AG04449 (cell line): ENCODE results near the gene LGALS9C.
"Not testable (repeated sequence)": the region's sequence is repeated elsewhere in the genome, so short reads cannot be mapped to it uniquely, and the experiment has no call there.

ENCODE experiments used
- CTCF ChIA-PET: fragments of 350-600 bp; formaldehyde crosslinking; extraction: SDS; loops from one replicate; lab custom pipeline; 2021; ENCODE audit warnings: antibody characterized with exemption; lab: Yijun Ruan, JAX
- POLR2A ChIA-PET: fragments of 400-600, 350-600 bp; formaldehyde crosslinking; extraction: SDS; loops from one replicate; lab custom pipeline; 2020; ENCODE audit warnings: antibody characterized with exemption, inconsistent platforms; lab: Yijun Ruan, JAX
- DNase-seq: peaks from one replicate; pipeline ENCODE4 v3.0.0-alpha.2; 2010; ENCODE audit warnings: low read depth, low spot score
- H3K4me3 ChIP-seq: 2 replicates; pipeline ENCODE4 v1.5.1; 2011; ENCODE audit warnings: low read depth, mild to moderate bottlenecking, control low read depth, low read length

LGALS9C gene

DNA sequence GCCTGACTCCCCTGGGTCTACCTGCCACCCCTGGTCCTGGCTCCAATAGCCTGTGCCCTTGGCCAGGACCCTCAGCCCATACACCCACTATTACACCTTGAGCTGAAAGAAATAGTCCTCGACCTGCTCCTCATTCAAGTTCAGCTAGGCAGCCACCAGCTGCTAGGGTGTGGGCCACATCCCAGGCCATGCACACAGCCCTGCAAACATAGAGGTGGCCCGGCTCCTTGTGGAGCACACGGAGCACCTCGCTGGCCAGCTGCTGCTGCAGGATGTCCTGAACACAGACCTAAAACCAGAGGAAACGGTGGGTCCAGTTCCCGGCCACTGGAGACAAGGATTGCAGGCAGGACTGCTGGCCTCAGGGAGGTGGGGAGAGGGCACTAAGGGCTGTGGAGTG is 22.5 kb downstream of the LGALS9C start:
- DNase-seq, CTCF ChIA-PET, H3K4me3 ChIP-seq, POLR2A ChIA-PET: not testable (repeated sequence)

DNA sequence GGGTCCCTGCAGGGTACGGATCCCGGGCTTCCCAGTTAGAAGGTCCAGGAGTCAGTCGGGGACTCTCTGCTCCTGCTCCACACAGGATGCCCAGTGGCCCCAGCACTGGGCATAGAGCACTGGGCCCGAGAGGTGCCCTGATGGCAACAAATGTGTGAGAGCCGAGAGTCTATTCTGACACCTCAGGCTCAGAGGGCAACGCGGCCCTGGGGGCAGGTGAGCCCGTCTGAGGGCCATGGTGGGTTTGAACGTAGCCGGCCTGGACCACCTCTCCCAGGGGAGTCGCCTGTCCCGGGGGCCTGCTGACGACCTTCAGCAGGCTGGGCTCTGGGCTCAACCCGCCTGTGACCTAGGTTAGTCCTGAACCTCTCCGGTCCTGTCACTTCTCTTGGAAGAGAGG is 23.2 kb downstream of the LGALS9C start:
- H3K4me3 ChIP-seq, CTCF ChIA-PET, POLR2A ChIA-PET, DNase-seq: not testable (repeated sequence)

DNA sequence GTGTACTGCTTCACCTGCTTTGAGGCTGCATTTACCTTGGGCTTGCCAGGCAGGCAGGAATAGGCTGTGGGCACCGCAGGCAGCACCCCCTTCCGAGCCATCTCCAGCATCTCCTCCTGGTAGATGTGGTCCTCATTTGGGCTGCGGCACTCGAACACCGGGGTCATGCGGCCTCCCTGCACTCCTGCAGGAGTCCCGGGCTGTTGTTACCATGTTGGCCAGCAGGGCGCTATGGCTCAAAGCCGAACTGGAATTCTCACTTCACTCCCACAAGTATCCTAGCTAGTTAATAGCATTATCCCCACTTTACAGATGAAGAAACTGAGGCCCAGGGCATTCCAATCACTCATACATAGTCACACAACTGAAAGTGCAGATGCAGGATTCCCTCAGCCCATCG is 23.7 kb downstream of the LGALS9C start:
- CTCF ChIA-PET, POLR2A ChIA-PET, H3K4me3 ChIP-seq, DNase-seq: not testable (repeated sequence)

DNA sequence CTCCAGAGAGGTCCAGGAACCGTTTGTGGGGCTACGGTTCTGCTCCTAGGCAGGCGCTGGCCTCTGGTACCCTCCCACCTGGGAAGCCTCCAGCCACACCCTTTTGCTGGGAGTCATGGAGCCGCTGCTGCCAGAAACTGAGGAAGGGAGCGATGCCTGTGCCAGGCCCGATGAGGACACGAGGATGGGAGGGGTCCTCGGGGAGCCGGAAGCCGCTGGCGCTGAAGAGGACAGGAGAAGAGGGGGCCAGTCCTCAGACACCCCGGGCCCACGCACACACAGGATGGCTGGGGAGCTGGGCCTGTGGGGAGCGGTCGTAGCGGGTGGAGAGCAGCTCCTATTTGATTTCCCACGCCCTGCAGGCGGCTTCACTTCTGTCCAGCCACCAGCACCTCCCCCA is 24.2 kb downstream of the LGALS9C start:
- H3K4me3 ChIP-seq, DNase-seq, CTCF ChIA-PET, POLR2A ChIA-PET: not testable (repeated sequence)

DNA sequence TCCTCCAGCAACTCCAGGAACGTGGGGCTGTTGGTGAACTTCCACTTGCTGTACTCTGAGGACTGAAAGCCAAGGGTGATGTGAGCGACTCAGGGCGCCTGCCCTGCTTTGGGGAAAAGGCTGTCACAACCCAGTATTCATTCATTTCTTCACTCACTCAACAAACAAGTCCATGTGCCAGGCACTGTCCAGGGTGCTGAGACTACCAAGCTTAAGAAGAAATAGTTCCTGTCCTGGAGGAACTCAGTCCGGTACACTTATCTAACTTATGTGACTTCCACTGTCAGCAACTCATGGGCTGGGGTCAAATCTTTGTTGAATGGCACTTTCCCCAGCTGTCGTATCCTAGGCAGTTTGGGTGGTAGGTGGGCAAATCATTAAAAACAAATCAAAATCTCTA is 26.6 kb downstream of the LGALS9C start:
- DNase-seq, POLR2A ChIA-PET, H3K4me3 ChIP-seq, CTCF ChIA-PET: not testable (repeated sequence)

DNA sequence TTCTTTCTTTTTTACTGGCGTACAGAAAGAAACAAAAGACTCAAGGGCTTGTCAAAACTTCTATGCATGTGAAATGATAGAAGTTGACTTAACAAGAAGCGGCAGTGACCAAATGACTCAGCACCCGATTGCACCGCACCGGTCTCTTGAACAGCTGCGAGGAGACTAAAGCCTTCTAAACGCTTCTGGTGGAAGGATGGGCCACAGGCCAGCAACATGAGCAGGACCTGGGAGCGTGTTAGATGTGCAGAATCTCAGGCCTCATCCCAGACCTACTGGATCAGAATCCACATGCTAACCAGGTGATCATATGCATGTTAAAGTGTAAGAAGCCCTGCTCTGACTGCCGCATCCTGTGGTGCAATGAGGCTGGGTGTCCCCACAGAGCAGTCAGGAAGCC is 31.1 kb downstream of the LGALS9C start:
- CTCF ChIA-PET, H3K4me3 ChIP-seq, POLR2A ChIA-PET: not testable (repeated sequence)

DNA sequence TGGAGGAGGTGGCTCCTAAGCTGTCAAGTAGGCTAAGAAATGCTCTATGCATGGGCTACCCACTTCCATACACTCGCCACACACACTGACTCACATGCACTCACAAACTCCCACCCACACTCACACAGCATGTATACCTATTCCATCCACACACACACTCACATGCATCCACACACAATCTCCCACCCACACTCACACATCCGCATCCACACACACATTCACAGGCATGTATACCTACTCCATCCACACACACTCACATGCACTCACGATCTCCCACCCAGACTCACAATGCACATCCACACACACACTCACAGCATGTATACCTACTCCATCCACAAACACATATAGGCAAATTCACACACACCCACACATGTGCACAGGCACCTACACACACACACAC is 32.1 kb downstream of the LGALS9C start:
- DNase-seq, CTCF ChIA-PET, H3K4me3 ChIP-seq, POLR2A ChIA-PET: not testable (repeated sequence)

More for the DNA sequence above, 31.1 kb downstream of the LGALS9C start:
- DNase-seq, result not testable (repeated sequence)

DNA sequence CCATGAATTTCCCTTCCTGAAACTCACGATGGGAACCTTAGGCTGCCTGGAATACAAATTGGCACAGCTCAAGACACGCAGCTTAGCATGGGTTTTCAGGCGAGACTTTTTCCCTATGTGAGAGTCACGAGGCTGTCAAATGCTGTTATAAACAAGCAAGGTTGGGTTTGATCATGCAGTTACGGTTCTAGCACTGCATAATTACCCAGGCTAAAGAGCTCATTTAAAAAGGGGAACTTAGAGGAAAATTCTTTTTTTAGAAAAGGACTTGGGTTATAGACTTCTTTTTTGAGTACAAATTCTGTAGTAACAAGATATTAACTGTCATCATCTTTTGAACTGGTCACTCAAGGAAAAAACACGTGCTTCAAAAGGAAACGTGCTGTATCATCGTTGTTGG is 44.5 kb downstream of the LGALS9C start:
- POLR2A ChIA-PET, CTCF ChIA-PET, H3K4me3 ChIP-seq, DNase-seq: not testable (repeated sequence)

DNA sequence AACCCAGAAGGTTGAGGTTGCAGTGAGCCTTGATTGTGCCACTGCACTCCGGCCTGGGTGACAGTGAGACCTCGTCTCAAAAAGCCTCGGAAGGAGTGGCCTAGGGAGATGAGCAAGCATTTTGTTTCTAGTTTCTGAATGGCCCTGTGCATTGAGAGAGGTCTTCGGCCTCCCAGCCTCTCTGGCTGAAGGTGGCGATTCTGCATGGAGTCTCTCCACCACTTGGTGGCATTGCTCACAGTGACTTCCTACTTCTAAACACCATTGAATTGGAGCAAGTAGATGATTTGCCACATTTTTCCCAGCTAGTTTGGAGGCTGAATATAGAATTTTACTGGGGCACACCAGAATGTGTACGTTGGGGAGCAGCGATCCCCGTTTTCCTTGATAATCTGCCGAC is 48.4 kb downstream of the LGALS9C start:
- H3K4me3 ChIP-seq, POLR2A ChIA-PET, CTCF ChIA-PET, DNase-seq: not testable (repeated sequence)

DNA sequence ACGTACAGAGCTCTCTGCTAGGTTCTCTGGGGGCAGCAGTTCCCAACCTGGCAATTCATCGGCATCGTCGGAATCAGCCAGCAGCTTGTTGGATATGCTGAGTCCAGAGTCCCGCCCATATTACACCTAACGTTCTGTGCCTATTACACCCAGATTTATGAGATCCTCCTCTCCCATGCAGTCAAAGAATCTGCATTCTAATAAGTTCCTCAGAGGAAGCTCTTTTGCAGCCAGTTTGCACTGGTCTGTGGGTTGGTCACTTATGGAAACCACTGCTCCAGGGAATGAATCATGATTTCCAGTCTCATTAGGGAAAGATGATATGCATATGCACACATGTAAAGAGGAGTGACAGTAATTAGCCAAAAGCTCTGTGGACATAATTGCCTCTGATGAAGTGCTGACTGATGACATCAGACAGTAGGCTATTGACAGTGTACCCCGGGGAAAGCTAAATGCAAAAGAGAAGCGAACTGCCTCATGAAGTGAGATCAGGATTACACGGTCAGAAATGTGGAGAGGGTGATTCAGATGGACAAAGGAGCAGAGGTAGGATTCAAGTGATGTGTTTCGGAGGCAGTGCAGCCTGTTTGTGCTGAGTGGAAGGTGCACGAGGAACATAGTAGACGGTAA is 49.7 kb downstream of the LGALS9C start:
- DNase-seq, CTCF ChIA-PET, POLR2A ChIA-PET, H3K4me3 ChIP-seq: not testable (repeated sequence)

DNA sequence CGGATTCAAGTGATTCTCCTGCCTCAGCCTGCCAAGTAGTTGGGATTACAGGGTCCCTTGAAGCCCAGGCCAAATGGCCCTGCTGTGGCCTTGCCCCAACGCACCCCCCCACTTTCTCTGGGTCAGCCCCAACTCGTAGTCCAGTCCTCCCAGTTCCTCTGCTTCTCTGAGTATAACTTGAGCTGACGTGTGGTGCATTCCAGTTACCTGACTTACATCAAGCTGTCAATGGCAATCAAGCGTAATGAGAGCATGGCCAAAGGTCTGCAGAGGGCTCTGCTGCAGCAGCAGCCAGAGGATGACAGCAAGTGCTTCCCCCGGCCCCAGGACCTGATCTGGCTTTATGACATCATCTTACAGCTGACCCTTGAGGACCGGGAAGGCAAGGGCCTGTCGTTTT is 50.8 kb downstream of the LGALS9C start:
- POLR2A ChIA-PET, DNase-seq, CTCF ChIA-PET, H3K4me3 ChIP-seq: not testable (repeated sequence)

DNA sequence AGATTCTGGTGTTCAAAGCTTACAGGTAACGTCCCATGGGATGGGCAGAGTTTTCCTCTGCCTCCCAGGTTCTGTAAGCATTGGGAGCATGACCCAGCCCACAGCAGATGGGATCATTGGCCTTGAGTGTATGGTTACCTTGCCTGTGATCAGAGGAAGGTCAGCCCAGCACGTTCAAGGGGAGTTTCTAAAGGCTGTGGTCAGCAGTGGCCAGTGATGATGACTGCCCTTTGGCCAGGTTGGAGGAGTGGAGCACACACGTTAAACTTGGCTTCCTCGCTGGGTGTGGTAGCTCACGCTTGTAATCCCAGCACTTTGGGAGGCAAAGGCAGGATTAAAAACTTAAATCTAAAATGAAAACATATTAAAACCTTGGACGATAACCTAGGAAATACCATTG is 51.8 kb downstream of the LGALS9C start:
- CTCF ChIA-PET, POLR2A ChIA-PET, H3K4me3 ChIP-seq, DNase-seq: not testable (repeated sequence)

DNA sequence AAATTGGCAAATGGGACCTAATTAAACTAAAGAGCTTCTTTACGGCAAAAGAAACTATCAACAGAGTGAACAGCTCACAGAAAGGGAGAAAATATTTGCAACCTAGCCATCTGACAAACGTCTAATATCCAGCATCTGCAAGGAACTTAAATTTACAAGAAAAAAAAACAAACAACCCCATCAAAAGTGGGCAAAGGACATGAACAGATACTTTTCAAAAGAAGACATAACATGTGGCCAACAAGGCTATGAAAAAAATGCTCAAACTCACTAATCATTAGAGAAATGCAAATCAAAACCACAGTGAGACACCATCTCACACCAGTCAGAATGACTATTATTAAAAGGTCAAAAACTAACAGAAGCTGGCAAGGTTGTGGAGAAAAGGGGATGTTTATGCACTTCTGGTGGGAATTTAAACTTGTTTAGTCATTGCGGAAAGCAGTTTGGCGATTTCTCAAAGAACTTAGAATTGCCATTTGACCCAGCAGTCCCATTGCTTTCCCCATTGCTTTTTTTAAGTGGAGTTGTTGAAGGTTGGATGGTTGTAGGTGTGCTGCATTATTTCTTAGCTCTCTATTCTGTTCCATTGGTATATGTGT is 52.4 kb downstream of the LGALS9C start:
- CTCF ChIA-PET, POLR2A ChIA-PET: not testable (repeated sequence)

DNA sequence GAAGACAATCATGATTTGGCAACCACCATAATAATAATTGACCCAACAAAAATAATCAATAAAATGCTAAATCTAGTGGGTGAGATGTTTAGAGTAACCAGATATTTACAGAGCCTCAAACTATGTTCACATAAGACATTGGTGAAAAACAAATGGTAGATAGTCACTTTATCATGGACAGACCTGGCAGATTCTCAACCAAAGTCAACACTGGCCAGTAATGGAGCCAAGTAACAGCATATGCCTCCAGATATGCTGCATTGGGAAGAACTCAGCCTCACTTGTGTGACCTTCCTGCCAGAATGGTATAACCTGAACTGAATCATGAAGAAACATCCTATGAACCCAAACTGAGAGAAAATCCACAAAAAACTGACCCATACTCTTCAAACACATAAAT is 53.8 kb downstream of the LGALS9C start:
- CTCF ChIA-PET, H3K4me3 ChIP-seq, POLR2A ChIA-PET, DNase-seq: not testable (repeated sequence)

More for the DNA sequence above, 52.4 kb downstream of the LGALS9C start:
- H3K4me3 ChIP-seq, DNase-seq: not testable (repeated sequence)

DNA sequence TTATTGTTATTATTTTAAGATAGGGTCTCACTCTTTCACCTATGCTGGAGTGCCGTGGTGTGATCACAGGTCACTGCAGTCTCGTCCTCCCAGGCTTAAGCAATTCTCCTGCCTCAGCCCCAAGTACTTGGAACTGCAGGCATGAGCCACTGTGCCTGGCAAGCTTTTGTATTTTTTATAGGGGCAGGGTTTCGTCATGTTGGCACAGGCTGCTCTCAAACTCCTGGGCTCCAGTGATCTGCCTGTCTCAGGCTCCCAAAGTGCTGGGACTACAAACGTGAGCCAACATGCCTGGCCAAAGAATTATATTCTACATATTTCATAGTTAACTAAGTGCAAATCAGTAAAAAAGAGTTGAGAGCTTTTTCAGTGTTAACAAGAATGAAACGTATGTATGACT is 65.6 kb downstream of the LGALS9C start:
- CTCF ChIA-PET, POLR2A ChIA-PET, H3K4me3 ChIP-seq, DNase-seq: not testable (repeated sequence)

DNA sequence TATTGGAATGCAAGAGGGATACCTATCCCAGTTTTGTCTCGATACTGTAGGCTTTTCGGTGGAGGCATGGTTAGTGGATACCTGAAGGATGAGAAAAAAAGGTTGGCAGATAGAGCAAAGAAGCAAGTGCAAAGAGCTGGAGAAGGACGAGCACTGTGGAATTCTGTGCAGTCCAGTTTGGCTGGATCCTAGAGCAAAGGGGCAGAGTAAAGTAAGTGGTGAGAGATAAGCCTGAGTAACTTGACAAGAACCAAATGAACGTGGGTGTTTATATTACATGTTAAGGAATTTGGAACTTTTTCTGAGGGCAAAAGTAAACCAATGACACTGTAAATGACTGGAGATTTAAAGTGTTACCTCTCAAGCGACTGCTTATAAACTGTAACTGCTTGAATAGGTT is 66.3 kb downstream of the LGALS9C start:
- CTCF ChIA-PET, POLR2A ChIA-PET, DNase-seq, H3K4me3 ChIP-seq: not testable (repeated sequence)
